ENCODE results near the gene MIPOL1.
"Not testable (repeated sequence)": the region's sequence is repeated elsewhere in the genome, so short reads cannot be mapped to it uniquely, and the experiment has no call there.

The MIPOL1 gene

DNA sequence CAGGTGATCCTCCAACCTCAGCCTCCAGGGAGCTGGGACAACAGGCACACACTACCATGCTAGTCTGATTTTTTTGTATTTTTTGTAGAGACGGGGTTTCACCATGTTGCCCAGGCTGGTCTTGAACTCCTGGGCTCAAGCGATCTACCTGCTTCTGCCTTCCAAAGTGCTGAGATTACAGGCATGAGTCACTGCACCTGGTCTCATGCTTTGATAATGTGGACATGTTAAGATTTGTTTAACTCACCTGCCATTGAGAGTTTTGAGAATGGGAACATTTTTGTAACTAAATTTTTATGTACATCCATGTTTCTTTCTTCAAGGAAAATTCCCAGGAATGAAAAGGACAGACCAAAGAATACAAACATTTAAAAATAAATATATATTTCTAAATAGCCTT lies 121.2 kb downstream of the MIPOL1 start:
- TF ChIP-seq, protein P1, sequence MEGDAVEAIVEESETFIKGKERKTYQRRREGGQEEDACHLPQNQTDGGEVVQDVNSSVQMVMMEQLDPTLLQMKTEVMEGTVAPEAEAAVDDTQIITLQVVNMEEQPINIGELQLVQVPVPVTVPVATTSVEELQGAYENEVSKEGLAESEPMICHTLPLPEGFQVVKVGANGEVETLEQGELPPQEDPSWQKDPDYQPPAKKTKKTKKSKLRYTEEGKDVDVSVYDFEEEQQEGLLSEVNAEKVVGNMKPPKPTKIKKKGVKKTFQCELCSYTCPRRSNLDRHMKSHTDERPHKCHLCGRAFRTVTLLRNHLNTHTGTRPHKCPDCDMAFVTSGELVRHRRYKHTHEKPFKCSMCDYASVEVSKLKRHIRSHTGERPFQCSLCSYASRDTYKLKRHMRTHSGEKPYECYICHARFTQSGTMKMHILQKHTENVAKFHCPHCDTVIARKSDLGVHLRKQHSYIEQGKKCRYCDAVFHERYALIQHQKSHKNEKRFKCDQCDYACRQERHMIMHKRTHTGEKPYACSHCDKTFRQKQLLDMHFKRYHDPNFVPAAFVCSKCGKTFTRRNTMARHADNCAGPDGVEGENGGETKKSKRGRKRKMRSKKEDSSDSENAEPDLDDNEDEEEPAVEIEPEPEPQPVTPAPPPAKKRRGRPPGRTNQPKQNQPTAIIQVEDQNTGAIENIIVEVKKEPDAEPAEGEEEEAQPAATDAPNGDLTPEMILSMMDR (IDR thresholded peaks at IDR 0.05; ENCODE audit: low read depth, low read length) = no peak
- no peak for DNase-seq (ENCODE audit: extremely low read depth, low read depth)

DNA sequence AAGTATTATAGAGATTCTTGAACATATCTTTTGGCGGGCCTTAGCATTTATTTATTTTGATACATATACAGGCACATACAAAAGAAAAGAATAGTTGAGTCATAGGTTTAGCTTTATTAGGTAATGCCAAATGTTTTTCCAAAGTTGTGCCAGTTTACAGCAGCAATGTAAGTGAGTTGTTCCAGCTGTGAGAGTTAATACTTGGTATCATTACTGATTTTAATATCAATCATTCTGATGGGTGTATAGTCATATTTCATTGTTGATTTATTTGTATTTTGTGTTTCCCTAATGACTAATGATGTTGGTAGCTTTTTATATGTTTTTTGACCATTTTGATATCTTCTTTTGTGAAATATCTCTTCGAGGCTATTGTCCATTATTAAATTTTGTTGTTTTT lies 122.4 kb downstream of the MIPOL1 start:
- TF ChIP-seq, protein P1 (IDR thresholded peaks at IDR 0.05; ENCODE audit: low read depth, low read length) = no peak
- no peak for DNase-seq (ENCODE audit: extremely low read depth, low read depth)

DNA sequence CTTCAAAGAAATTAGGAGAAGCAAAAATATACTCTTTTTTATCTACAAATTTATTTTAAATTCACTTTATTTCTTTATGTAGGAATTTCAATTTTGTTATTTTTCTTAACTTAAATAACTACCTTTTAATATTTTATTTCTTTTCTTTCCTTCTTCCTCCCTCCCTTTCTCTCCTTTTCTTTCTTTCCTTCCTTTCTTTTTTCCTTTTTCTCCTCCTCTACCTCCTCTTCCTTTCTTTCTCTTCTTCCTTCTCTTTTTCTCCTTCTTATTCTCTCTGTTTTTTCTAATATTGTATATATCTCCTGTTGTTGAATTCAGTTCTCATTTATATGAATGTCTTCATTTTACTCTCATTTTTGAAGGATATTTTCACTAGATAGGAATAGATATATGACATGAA lies 127.6 kb downstream of the MIPOL1 start:
- no peak for DNase-seq (ENCODE audit: extremely low read depth, low read depth)
- TF ChIP-seq, protein P1 (IDR thresholded peaks at IDR 0.05; ENCODE audit: low read depth, low read length) = no peak

DNA sequence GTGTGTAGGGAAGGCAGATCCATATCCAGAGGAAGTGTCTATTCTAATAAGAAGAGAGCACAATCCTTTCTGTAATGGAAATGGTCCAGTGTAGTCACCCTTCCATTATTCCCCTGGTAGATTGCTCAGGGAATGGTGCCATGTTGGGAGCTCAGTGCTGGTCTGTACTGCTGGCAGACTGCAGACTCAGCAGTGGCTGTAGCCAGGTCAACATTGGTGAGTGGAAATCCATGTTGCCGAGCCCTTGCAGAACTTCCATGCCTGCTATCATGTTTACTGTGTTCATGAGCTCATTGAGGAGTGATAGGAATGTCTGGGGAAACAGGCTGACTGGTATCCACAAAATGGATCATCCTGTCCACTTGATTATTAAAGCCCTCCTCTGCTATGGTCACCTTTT lies 128.7 kb downstream of the MIPOL1 start:
- DNase-seq (ENCODE audit: extremely low read depth, low read depth) = no peak
- TF ChIP-seq, protein P1 (IDR thresholded peaks at IDR 0.05; ENCODE audit: low read depth, low read length) = no peak

DNA sequence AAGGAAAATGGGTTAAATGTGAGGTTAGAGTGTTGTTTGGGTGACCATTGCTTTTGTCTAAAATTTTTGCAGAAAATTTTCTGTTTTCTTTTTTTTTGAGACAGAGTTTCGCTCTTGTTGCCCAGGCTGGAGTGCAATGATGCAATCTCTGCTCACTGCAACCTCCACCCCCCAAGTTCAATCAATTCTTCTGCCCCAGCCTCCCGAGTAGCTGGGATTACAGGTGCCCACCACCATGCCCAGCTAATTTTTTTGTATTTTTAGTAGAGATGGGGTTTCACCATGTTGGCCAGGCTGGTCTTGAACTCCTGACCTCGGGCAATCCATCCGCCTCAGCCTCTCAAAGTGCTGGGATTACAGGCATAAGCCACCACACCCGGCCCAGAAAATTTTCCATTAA lies 130.2 kb downstream of the MIPOL1 start:
- DNase-seq (ENCODE audit: extremely low read depth, low read depth) = not testable (repeated sequence)

DNA sequence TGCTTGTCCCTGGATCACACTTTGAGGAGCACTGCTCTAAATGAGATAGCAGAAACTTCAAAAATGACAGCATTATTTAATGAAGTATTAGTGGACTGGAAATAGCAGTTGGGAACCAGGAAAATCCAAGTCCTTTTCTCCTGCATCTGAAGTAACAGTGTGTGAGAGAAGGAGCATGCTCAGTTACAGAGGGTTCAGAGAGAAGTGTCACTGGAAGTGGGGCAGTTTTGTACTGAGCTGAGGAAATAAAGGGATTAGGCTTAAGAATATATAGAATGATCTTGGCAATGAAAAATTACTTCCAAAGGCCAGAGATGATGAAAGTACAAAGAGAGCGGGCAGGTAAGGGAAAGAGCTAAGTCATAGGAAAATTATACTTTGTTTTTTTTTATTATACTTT lies 130.9 kb downstream of the MIPOL1 start:
- TF ChIP-seq, protein P1 (IDR thresholded peaks at IDR 0.05; ENCODE audit: low read depth, low read length) = no peak

DNA sequence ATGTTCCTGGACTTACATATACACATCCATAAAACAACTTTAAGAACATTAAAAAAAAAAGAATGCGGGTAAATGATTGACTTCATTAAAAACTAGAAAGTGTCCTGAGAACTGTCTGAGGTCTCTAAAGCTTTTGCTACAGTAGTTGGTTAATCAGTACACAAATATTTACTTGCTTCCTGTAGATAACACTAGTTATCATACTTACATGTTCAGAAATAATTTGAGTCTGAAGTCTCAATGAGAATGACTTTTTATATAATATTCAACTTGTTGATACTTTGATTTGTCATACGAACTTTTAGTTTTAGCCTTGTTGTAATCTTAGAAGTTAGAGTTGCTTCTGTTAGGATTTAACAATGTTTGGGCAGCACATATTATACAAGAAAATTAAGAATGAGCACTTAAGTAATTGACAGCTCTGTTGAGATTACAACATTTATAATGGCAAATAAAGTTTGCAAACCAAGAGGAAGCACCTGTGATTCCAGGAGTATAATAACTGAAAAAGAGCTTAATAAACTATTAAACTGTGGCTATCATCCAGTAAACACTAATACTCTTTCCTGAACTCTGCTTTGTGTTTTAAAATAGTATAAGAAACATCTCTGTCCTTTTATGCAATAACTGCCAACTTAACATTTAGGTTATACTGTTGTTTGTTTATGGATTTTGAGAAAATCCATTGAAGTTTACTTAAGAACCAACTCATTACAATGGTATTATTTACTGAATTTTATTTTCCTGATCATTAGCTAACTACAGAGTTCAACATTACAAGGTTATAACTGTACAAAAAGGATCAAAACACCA lies 131.7 kb downstream of the MIPOL1 start:
- no peak for DNase-seq (ENCODE audit: extremely low read depth, low read depth)
- TF ChIP-seq, protein P1 (IDR thresholded peaks at IDR 0.05; ENCODE audit: low read depth, low read length) = no peak

More for the DNA sequence above, 130.9 kb downstream of the MIPOL1 start:
- no peak for DNase-seq (ENCODE audit: extremely low read depth, low read depth)

DNA sequence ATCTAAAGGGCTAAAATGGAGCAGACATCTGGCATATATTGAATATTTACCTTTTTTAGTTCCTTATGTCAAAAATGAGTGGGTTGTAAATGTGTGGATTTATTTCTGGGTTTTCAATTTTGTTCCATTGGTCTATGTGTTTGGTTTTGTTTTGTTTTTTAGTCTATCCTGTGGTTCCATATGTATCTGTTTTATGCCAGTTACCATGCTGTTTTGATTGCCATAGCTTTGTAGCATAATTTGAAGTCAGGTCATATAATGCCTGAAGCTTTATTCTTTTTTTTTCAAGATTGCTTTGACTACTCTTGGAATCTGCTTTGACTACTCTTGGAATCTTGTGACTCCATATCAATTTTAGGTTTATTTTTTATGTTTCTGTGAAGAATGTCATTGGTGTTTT lies 133.2 kb downstream of the MIPOL1 start:
- TF ChIP-seq, protein P1 (IDR thresholded peaks at IDR 0.05; ENCODE audit: low read depth, low read length) = no peak
- no peak for DNase-seq (ENCODE audit: extremely low read depth, low read depth)
